Osteoblast (primary cell): ENCODE results near the gene ZPLD1. TPM values are rescaled to one million over a fixed set of nuclear protein-coding genes. Genes with fewer than 3 reads are reported as not detected.

Experiments used
- DNase-seq: peaks from one replicate; pipeline ENCODE4 v3.0.0; 2011; ENCODE audit warnings: low spot score, mixed read lengths; ENCODE audit not compliant: insufficient read length; ENCODE audit errors: missing footprints
- H2AFZ ChIP-seq: 2 replicates; pipeline ENCODE4 v1.6.0; 2011; ENCODE audit warnings: mild to moderate bottlenecking, low read length
- H3K27ac ChIP-seq: 2 replicates; pipeline ENCODE4 v1.5.1; 2011; ENCODE audit warnings: mild to moderate bottlenecking, low read depth, low read length, moderate library complexity
- H3K27me3 ChIP-seq: 2 replicates; pipeline ENCODE4 v1.6.0; 2012; ENCODE audit warnings: mild to moderate bottlenecking, control low read depth, inconsistent platforms, low read length, moderate library complexity; ENCODE audit not compliant: insufficient read depth
- H3K36me3 ChIP-seq: 2 replicates; pipeline ENCODE4 v1.5.1; 2011; ENCODE audit warnings: mild to moderate bottlenecking, low read length, control low read depth, moderate library complexity; ENCODE audit not compliant: insufficient read depth
- H3K4me1 ChIP-seq: 2 replicates; pipeline ENCODE4 v1.5.1; 2011; ENCODE audit warnings: mild to moderate bottlenecking, low read length, control low read depth, moderate library complexity; ENCODE audit not compliant: insufficient read depth
- H3K4me2 ChIP-seq: 2 replicates; pipeline ENCODE4 v1.6.0; 2011; ENCODE audit warnings: mild to moderate bottlenecking, low read length; ENCODE audit not compliant: insufficient read depth
- H3K4me3 ChIP-seq: fragments of 200-600 bp; sonication (generic); 3 replicates; pipeline ENCODE4 v1.5.1; 2012; ENCODE audit warnings: mild to moderate bottlenecking, low read length, inconsistent platforms; ENCODE audit not compliant: insufficient read depth
- H3K79me2 ChIP-seq: 2 replicates; pipeline ENCODE4 v1.6.0; 2012; ENCODE audit warnings: mild to moderate bottlenecking, low read length, control low read depth, inconsistent platforms; ENCODE audit not compliant: insufficient read depth
- H3K9me3 ChIP-seq: 2 replicates; pipeline ENCODE4 v1.5.1; 2011; ENCODE audit warnings: low read depth, low read length, control low read depth
- H4K20me1 ChIP-seq: 2 replicates; pipeline ENCODE4 v1.6.0; 2012; ENCODE audit warnings: mild to moderate bottlenecking, low read length, control low read depth; ENCODE audit not compliant: insufficient read depth
- total RNA-seq: library from RNA; depleted of rRNA; stranded (reverse); fragments of >200 nt; gene quantifications from 2 replicates; pipeline ENCODE4 v1.2.3, GENCODE V29; 2012
- TF ChIP-seq, protein P1 (sequence below): IDR thresholded peaks from 2 replicates; pipeline ENCODE4 v1.5.1; 2011; ENCODE audit warnings: mild to moderate bottlenecking, low read depth, low read length, moderate library complexity; ENCODE audit errors: extremely low read depth

Gene ZPLD1
- total RNA-seq, 1 donor: not detected

DNA sequence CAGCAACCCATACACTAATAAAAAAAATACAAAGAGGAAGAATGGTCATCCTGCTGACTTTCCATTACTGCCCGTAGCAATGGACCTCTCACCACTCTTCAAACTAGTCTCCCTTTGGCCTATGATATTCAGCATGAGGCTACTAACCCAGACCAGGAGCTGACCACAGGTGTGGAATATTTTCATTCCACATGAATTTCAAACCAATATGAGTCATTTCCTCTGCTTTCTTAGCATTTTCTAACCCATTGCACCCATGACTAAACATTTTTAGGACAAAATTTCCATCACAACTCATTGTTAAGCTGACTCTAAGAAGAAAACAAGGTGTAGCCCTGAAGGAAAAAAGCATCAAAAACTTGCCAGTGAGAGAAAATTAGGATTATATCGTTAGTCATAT, 34.0 kb upstream of the ZPLD1 start:
- no peaks in the 10 kb centered on the region for H3K9me3 ChIP-seq
- no peaks in the 10 kb centered on the region for H3K4me1 ChIP-seq
- no peak overlapping the region for H3K27ac ChIP-seq
- H2AFZ ChIP-seq: no peak overlapping the region
- peak; percentile 10 for DNase-seq
- no peaks in the 10 kb centered on the region for H4K20me1 ChIP-seq
- no peak overlapping the region for H3K4me2 ChIP-seq
- no peaks in the 10 kb centered on the region for H3K36me3 ChIP-seq
- no peaks in the 10 kb centered on the region for H3K79me2 ChIP-seq
- TF ChIP-seq, protein P1, sequence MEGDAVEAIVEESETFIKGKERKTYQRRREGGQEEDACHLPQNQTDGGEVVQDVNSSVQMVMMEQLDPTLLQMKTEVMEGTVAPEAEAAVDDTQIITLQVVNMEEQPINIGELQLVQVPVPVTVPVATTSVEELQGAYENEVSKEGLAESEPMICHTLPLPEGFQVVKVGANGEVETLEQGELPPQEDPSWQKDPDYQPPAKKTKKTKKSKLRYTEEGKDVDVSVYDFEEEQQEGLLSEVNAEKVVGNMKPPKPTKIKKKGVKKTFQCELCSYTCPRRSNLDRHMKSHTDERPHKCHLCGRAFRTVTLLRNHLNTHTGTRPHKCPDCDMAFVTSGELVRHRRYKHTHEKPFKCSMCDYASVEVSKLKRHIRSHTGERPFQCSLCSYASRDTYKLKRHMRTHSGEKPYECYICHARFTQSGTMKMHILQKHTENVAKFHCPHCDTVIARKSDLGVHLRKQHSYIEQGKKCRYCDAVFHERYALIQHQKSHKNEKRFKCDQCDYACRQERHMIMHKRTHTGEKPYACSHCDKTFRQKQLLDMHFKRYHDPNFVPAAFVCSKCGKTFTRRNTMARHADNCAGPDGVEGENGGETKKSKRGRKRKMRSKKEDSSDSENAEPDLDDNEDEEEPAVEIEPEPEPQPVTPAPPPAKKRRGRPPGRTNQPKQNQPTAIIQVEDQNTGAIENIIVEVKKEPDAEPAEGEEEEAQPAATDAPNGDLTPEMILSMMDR: no peak
- no peak overlapping the region for H3K4me3 ChIP-seq
- H3K27me3 ChIP-seq: no peaks in the 10 kb centered on the region

DNA sequence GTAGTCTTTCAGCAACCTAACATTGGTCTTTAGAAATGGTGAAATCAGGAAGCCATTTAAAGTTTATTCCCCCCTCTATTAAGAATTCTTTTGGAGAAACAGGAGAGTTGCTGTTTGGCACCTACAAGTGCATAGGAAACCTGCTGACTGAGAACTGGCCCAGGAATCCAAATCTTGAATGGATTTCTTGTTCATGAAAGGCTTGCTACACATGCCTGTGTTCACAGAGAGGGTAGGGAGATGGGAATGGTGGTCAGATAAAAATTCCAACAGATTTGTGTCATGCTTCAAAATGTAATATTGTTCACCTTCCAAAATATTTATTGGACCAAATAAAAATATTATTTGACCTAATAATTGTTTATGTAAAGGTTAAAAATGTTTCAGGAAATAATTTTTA, 24.2 kb upstream of the ZPLD1 start:
- H3K36me3 ChIP-seq: no peaks in the 10 kb centered on the region
- H3K9me3 ChIP-seq: no peaks in the 10 kb centered on the region
- no peaks in the 10 kb centered on the region for H4K20me1 ChIP-seq
- H3K79me2 ChIP-seq: no peaks in the 10 kb centered on the region
- no peak overlapping the region for H3K27ac ChIP-seq
- H3K4me1 ChIP-seq: no peaks in the 10 kb centered on the region
- H3K27me3 ChIP-seq: no peaks in the 10 kb centered on the region
- no peak overlapping the region for H3K4me2 ChIP-seq
- no peak for DNase-seq
- no peak overlapping the region for H2AFZ ChIP-seq
- no peak overlapping the region for H3K4me3 ChIP-seq
- TF ChIP-seq, protein P1: no peak

DNA sequence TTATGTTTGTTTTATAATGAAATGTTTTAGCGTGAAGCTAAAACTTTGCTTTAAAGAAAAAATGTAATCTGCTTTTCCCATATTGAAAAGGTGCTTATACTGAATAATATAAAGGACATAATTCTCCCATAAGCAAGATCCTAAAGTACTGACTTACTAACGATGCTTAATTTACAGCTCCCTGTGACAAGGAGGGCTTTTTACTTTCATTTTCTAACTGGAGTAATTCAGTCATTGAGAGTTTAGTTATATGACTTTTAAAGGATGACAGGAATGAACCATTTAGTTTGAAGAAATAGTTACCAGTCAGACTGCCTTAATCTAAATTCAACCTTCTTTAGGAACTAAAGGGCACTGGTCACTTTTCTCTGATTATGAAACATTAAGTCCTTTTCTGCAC, 19.3 kb upstream of the ZPLD1 start:
- Histone ChIP-seq H4K20me1 (no peaks in the 10 kb centered on the region), H3K4me1 (no peaks in the 10 kb centered on the region), H3K9me3 (no peaks in the 10 kb centered on the region), H3K36me3 (no peaks in the 10 kb centered on the region), H3K4me3 (peak overlapping the region; percentile 40), H3K79me2 (no peaks in the 10 kb centered on the region), H3K27ac (no peak overlapping the region), H3K4me2 (peak overlapping the region; percentile 73), H2AFZ (peak overlapping the region; percentile 76), H3K27me3 (no peaks in the 10 kb centered on the region)
- TF ChIP-seq, protein P1: no peak
- DNase-seq: no peak

DNA sequence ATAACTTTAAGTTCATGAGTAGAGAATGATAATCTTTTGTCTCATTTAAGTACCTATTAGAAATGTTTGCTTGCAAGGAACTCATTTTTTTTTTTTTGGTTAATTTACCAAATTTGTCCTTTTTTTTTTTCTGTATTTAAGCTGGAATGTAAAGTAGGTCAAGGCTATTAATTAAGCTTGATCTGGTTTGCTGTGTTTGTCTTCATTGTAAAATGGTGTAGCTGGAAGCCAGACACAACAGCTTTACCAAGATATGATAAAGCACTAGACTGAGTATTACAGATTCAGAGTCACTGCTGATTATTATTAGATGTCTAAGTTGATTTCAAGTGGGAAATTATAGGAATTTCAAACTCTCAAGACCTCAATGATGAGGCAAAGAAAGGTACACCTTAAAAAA, 15.0 kb upstream of the ZPLD1 start:
- H3K4me3 ChIP-seq: no peak overlapping the region
- H4K20me1 ChIP-seq: no peaks in the 10 kb centered on the region
- TF ChIP-seq, protein P1: no peak
- H3K27me3 ChIP-seq: no peaks in the 10 kb centered on the region
- no peak overlapping the region for H2AFZ ChIP-seq
- no peak overlapping the region for H3K4me2 ChIP-seq
- H3K79me2 ChIP-seq: no peaks in the 10 kb centered on the region
- no peak overlapping the region for H3K27ac ChIP-seq
- no peak for DNase-seq
- no peaks in the 10 kb centered on the region for H3K4me1 ChIP-seq
- no peaks in the 10 kb centered on the region for H3K36me3 ChIP-seq
- no peaks in the 10 kb centered on the region for H3K9me3 ChIP-seq
